Sigmoid colon (tissue), 4 donors: ENCODE measurements around the gene CDC6.

Source experiments
- EP300 ChIP-seq, 4 donors: sonication (generic); formaldehyde crosslinking; IDR thresholded peaks; one replicate each; pipeline ENCODE4 v1.6.1; 2017; ENCODE audit warnings: antibody characterized with exemption in 4 of 4
- POLR2AphosphoS5 ChIP-seq, 4 donors: sonication (generic); formaldehyde crosslinking; IDR thresholded peaks; one replicate each; pipeline ENCODE4 v1.6.1; 2017; ENCODE audit warnings: antibody characterized with exemption in 4 of 4
- TF ChIP-seq, protein P1 (sequence below), 4 experiments: fragments of 450-650 bp in 3 of 4; fragments of 200-600 bp in 1 of 4; IDR thresholded peaks; one replicate each; pipeline ENCODE4 v1.5.1; 2016 to 2019; ENCODE audit warnings: antibody characterized with exemption in 4 of 4, mild to moderate bottlenecking in 3 of 4, moderate library complexity in 2 of 4

DNA sequence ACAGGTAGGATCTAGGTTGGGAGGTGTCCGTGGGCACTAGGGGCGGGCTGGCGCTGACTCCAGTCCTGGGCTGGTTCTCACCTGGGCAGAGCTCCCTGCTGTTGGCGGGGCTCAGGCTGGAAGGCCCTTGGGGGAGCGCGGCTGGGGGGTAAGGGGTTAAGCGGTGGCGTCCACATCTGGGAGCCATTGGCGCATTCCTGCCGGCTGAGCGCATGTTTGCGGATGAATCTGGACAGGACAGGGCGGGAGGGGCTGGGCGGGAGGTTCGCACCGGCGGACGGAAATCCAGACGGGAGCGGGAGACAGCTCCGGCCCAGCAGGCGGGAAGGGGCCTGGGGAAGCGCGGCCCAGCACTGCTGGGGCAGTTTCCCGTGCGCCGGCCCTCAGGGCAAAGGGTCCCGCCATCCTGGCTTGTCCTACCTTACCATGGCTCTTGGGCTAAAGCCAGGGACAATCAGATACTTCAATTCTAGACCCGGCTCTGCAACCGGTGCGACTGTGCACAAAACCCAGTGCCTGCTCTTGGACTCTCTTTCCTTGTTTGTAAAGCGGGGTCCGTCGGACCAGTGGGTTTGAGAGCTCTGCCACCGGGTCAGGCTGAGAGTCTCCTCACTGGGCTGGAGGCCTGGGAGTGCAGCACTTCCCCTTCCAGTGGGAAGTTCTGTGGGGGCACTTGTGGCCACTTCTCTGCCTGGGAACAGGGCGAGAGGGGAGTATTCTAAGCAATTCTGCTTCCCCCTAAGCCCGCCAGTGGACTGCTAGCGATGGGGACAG, 29.1 kb downstream of the CDC6 start:
- TF ChIP-seq, protein P1, sequence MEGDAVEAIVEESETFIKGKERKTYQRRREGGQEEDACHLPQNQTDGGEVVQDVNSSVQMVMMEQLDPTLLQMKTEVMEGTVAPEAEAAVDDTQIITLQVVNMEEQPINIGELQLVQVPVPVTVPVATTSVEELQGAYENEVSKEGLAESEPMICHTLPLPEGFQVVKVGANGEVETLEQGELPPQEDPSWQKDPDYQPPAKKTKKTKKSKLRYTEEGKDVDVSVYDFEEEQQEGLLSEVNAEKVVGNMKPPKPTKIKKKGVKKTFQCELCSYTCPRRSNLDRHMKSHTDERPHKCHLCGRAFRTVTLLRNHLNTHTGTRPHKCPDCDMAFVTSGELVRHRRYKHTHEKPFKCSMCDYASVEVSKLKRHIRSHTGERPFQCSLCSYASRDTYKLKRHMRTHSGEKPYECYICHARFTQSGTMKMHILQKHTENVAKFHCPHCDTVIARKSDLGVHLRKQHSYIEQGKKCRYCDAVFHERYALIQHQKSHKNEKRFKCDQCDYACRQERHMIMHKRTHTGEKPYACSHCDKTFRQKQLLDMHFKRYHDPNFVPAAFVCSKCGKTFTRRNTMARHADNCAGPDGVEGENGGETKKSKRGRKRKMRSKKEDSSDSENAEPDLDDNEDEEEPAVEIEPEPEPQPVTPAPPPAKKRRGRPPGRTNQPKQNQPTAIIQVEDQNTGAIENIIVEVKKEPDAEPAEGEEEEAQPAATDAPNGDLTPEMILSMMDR (IDR thresholded peaks at IDR 0.05) = no peak
- TF ChIP-seq POLR2AphosphoS5 (IDR thresholded peaks at IDR 0.05) (peak in 3 of 4 donors; percentile 71 to 74 (median 72)), EP300 (IDR thresholded peaks at IDR 0.05) (no peak)
